GM06990 (cell line): Measurements from ENCODE around the gene THYN1.

Experiments
- DNase-seq: peaks from one replicate; pipeline ENCODE4 v3.0.0-alpha.2; 2011; ENCODE audit not compliant: insufficient read length; ENCODE audit errors: extremely low read depth
- H3K27me3 ChIP-seq: replicated peaks from 2 replicates; pipeline ENCODE4 v1.6.0; 2011; ENCODE audit warnings: low read length; ENCODE audit not compliant: control insufficient read depth, insufficient read depth
- H3K36me3 ChIP-seq: 2 replicates; pipeline ENCODE4 v1.5.1; 2011; ENCODE audit warnings: low read length; ENCODE audit not compliant: control insufficient read depth, insufficient read depth
- H3K4me3 ChIP-seq: replicated peaks from 2 replicates; pipeline ENCODE4 v1.5.1; 2011; ENCODE audit warnings: low read depth, mild to moderate bottlenecking, control low read depth, low read length
- TF ChIP-seq, protein P1 (sequence below): IDR thresholded peaks from 2 replicates; pipeline ENCODE4 v1.5.1; 2011; ENCODE audit warnings: low read length, control low read depth, mild to moderate bottlenecking, inconsistent platforms; ENCODE audit not compliant: insufficient read depth, poor library complexity, severe bottlenecking

Gene THYN1

DNA sequence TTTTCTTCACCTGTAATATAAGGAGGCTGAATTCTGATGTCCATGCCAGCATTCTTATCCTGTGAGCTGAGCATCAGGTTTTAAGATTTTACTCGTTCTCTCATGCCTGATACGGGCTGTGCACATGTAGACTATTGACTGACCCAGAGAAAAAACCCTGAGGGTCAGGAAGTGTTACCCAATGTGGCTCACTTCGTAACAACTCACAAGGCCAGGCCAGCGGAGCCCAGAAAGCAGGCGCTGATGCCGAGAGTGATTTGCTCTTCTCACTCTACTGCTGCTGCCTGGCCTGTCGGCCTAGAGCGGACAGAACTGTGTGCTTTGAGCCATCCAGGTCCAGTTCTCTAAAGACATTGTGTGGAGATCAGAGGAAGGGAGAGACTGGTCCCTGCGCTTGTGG lies 10.8 kb downstream of the THYN1 start:
- Histone ChIP-seq H3K4me3 (no peak overlapping the region), H3K27me3 (no peaks in the 10 kb centered on the region), H3K36me3 (peaks cover 21% of the 10 kb centered on the region)
- no peak for DNase-seq
- TF ChIP-seq, protein P1, sequence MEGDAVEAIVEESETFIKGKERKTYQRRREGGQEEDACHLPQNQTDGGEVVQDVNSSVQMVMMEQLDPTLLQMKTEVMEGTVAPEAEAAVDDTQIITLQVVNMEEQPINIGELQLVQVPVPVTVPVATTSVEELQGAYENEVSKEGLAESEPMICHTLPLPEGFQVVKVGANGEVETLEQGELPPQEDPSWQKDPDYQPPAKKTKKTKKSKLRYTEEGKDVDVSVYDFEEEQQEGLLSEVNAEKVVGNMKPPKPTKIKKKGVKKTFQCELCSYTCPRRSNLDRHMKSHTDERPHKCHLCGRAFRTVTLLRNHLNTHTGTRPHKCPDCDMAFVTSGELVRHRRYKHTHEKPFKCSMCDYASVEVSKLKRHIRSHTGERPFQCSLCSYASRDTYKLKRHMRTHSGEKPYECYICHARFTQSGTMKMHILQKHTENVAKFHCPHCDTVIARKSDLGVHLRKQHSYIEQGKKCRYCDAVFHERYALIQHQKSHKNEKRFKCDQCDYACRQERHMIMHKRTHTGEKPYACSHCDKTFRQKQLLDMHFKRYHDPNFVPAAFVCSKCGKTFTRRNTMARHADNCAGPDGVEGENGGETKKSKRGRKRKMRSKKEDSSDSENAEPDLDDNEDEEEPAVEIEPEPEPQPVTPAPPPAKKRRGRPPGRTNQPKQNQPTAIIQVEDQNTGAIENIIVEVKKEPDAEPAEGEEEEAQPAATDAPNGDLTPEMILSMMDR: no peak

DNA sequence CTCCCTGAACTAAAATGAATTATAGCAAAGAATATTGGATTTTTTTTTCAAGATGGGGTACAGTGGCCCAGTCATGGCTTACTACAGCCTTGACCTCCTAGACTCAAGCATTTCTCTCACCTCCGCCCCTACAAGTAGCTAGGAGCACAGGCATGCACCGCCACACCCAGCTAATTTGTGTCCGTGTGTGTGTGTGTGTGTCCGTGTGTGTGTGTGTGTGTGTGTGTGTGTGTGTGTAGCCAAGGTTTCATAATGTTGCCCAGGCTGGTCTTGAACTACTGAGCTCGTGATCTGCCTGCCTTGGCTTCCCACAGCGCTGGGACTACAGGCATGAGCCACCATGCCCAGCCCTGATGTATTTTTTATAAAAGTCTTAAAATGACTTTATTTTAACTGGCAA lies 12.6 kb downstream of the THYN1 start:
- no peak for DNase-seq

DNA sequence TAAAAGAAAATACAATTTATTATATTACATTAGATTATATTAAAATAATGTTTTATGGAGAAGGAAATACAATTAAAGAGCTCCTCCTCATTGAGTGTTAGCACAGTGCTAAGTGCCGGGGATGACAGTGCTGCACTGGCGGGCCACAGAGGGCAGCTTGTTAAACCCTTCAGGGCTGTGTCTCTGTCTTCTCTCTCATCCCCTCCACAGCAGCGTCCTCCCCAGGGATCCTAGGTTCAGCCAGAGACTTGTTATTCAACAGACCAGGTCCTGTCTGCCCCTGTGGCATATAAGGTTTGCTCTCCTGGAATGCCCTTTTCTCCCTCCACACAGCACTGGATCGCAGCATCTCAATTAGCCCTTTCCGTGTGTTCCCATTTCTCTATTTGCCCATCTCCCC lies 14.2 kb downstream of the THYN1 start:
- Histone ChIP-seq H3K36me3 (peaks cover 9% of the 10 kb centered on the region), H3K27me3 (no peaks in the 10 kb centered on the region), H3K4me3 (no peak overlapping the region)
- no peak for DNase-seq
- TF ChIP-seq, protein P1: no peak

More for the DNA sequence above, 12.6 kb downstream of the THYN1 start:
- H3K4me3 ChIP-seq: no peak overlapping the region
- TF ChIP-seq, protein P1: no peak
- H3K27me3 ChIP-seq: no peaks in the 10 kb centered on the region
- H3K36me3 ChIP-seq: peaks cover 11% of the 10 kb centered on the region

DNA sequence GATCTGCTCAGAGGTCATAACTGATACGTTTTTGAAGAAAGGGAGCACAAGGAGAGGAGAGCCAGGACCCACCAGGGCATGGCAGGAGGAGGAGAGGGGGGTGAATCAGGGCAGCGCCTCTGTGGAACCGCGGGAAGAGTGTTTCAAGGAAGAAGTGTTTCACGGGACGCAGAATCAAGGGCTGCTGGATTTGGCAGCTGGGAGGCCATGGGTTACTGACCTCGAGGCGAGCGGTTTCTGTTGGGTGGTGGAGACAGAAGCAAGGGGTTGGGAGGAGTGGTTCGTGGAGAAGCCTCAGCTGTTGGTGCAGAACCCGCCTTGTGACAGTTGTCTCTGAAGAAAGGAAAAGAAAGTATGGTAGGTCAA lies 15.6 kb downstream of the THYN1 start:
- Histone ChIP-seq H3K4me3 (no peak overlapping the region), H3K36me3 (peaks cover 8% of the 10 kb centered on the region), H3K27me3 (no peaks in the 10 kb centered on the region)
- no peak for DNase-seq
- TF ChIP-seq, protein P1: no peak

DNA sequence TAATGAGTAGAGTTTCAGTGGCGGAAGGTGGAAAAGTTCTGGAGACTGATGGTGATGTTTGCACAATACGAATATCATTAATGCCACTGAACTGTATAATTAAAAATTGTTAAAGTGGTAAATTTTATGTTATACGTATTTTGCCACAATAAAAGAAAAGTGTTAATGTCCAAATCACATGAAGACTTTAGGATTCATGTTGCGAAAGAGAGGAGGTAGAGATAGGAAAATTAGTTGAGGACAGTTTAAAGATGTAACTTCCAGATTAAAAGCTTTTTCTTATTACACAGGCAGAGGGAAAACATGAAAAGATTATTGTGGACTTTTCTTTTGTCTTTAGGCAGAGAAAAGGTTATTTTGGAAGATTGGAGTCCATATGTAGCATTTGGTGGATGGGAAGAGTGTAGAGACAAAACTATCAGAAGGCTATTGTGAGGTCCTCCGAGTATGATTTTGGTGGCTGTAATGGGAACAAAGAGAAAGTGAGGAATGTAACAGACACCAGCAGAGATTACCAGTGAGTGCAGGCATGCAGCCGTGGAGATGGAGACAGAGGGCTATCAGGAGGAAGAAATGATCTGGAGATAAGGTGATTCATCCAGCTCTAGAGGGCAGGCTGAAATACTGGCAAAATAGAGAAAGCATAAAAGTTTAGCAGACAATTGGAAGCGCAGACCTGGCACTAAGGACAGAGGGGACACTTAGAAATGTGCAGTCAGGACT lies 16.2 kb downstream of the THYN1 start:
- DNase-seq: no peak
- TF ChIP-seq, protein P1: no peak
- Histone ChIP-seq H3K4me3 (no peak overlapping the region), H3K27me3 (no peaks in the 10 kb centered on the region), H3K36me3 (peaks cover 8% of the 10 kb centered on the region)

DNA sequence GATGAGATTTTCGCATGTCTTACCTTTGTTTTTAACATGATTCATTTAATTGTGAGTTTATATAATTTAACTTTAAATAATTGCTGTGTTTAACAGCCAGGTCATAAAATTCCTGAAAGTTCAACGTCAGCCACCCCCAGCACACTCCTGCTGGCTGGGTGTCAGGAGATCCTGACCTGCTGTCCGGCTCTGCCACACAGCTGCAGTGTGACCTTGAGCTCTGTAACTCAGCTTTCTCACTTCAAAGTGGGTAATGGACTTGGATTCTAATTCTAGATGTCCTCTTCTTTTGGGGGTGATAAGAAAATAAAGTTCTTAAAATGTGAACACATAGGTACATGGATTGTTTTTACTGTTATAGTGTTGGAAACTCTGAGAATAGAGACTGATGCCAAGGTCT lies 17.8 kb downstream of the THYN1 start:
- no peak overlapping the region for H3K4me3 ChIP-seq
- no peak for DNase-seq
- peaks cover 6% of the 10 kb centered on the region for H3K36me3 ChIP-seq
- no peaks in the 10 kb centered on the region for H3K27me3 ChIP-seq
- TF ChIP-seq, protein P1: no peak
